Right forelimb (tissue), 1 donor: Measurements from ENCODE around the gene ZDHHC19.
"Not testable (repeated sequence)": the region's sequence is repeated elsewhere in the genome, so short reads cannot be mapped to it uniquely, and the experiment has no call there.

ENCODE experiments used
- DNase-seq: peaks from one replicate; pipeline ENCODE4 v3.0.0-alpha.2; 2018

ZDHHC19 gene

GRCh38 chr3:196222876-196223595 lies 11.8 kb upstream of the ZDHHC19 start:
- no peak for DNase-seq

GRCh38 chr3:196220991-196221390 lies 9.8 kb upstream of the ZDHHC19 start:
- no peak for DNase-seq

GRCh38 chr3:196220587-196220986 lies 9.4 kb upstream of the ZDHHC19 start:
- DNase-seq = no peak

GRCh38 chr3:196219970-196220311 lies 8.7 kb upstream of the ZDHHC19 start:
- DNase-seq = no peak

GRCh38 chr3:196219194-196219969 lies 8.2 kb upstream of the ZDHHC19 start:
- DNase-seq = peak; percentile 80

- DNase-seq = no peak
These were observed 7.0 kb upstream of the ZDHHC19 start for GRCh38 chr3:196218155-196218712.

GRCh38 chr3:196217307-196218154 lies 6.3 kb upstream of the ZDHHC19 start:
- no peak for DNase-seq

GRCh38 chr3:196216681-196217211 lies 5.5 kb upstream of the ZDHHC19 start:
- no peak for DNase-seq

GRCh38 chr3:196216089-196216564 lies 4.9 kb upstream of the ZDHHC19 start, which contains the start of gene SLC51A:
TSS of gene SLC51A (plus strand) at chr3:196216534. CDS start at chr3:196216713, 179 bp downstream.
- no peak for DNase-seq

GRCh38 chr3:196215493-196216020 lies 4.4 kb upstream of the ZDHHC19 start:
- DNase-seq = no peak

GRCh38 chr3:196214783-196215441 lies 3.7 kb upstream of the ZDHHC19 start:
- DNase-seq = no peak

GRCh38 chr3:196209944-196210672 lies 1.1 kb downstream of the ZDHHC19 start:
- DNase-seq = not testable (repeated sequence)

- no peak for DNase-seq
These were observed 2.1 kb downstream of the ZDHHC19 start for GRCh38 chr3:196208942-196209695.

GRCh38 chr3:196207833-196208607 lies 3.2 kb downstream of the ZDHHC19 start:
- no peak for DNase-seq

- no peak for DNase-seq
These were observed 3.9 kb downstream of the ZDHHC19 start for GRCh38 chr3:196207159-196207832.

GRCh38 chr3:196205442-196206205 lies 5.6 kb downstream of the ZDHHC19 start:
- not testable (repeated sequence) for DNase-seq

- no peak for DNase-seq
These were observed 7.4 kb downstream of the ZDHHC19 start for GRCh38 chr3:196203846-196204245.

- no peak for DNase-seq
These were observed 8.7 kb downstream of the ZDHHC19 start for GRCh38 chr3:196202516-196202970.
